HG03108 (cell line): ENCODE measurements around the gene IGFL3.

Experiments
- ATAC-seq: cut with Tn5 transposase; IDR thresholded peaks from one replicate; pipeline ENCODE4 v1.9.1; 2021; ENCODE audit warnings: moderate library complexity; ENCODE audit not compliant: unreplicated experiment

IGFL3 gene

GRCh38 chr19:46077815-46078167 is 46.7 kb downstream of the IGFL3 start:
- ATAC-seq = no peak

- no peak for ATAC-seq
Measured at GRCh38 chr19:46076951-46077814, 47.3 kb downstream of the IGFL3 start.

- no peak for ATAC-seq
Measured at GRCh38 chr19:46076031-46076880, 48.2 kb downstream of the IGFL3 start.

GRCh38 chr19:46073268-46073922 is 51.1 kb downstream of the IGFL3 start:
- ATAC-seq = no peak
